OCI-LY1 (cell line): ENCODE data around the gene THAP4.

Experiments
- H2AFZ ChIP-seq: fragments of 200-600 bp; sonication (generic), shearing (Covaris generic); 2 replicates; pipeline ENCODE4 v1.6.0; 2014; ENCODE audit warnings: antibody characterized with exemption, mild to moderate bottlenecking, low read length
- H3F3A ChIP-seq: fragments of 200-600 bp; sonication (generic), shearing (Covaris generic); 2 replicates; pipeline ENCODE4 v1.6.0; 2014; ENCODE audit warnings: mild to moderate bottlenecking, antibody characterized with exemption, low read length, moderate library complexity; ENCODE audit not compliant: insufficient read depth
- H3K27ac ChIP-seq: fragments of 200-600 bp; sonication (generic); 2 replicates; pipeline ENCODE4 v1.5.1; 2014; ENCODE audit warnings: low read length, mixed run types, mild to moderate bottlenecking, low read depth; ENCODE audit not compliant: poor library complexity, severe bottlenecking
- H3K27me3 ChIP-seq: fragments of 200-600 bp; sonication (generic); 2 replicates; pipeline ENCODE4 v1.6.0; 2014; ENCODE audit warnings: antibody characterized with exemption, mild to moderate bottlenecking, low read length, moderate library complexity; ENCODE audit not compliant: insufficient read depth
- H3K36me3 ChIP-seq: fragments of 200-600 bp; sonication (generic); 2 replicates; pipeline ENCODE4 v1.6.1; 2014; ENCODE audit warnings: mild to moderate bottlenecking, antibody characterized with exemption, low read length, moderate library complexity, mixed read lengths; ENCODE audit not compliant: insufficient read depth
- H3K4me1 ChIP-seq: fragments of 200-600 bp; sonication (generic); 2 replicates; pipeline ENCODE4 v1.5.1; 2014; ENCODE audit warnings: mild to moderate bottlenecking, low read length, moderate library complexity; ENCODE audit not compliant: insufficient read depth, severe bottlenecking
- H3K4me2 ChIP-seq: fragments of 200-600 bp; sonication (generic), shearing (Covaris generic); 2 replicates; pipeline ENCODE4 v1.6.1; 2014; ENCODE audit warnings: low read length
- H3K4me3 ChIP-seq: fragments of 200-600 bp; sonication (generic); 2 replicates; pipeline ENCODE4 v1.5.1; 2014; ENCODE audit warnings: low read length, low read depth, mild to moderate bottlenecking, mixed read lengths; ENCODE audit not compliant: poor library complexity, severe bottlenecking
- H3K79me2 ChIP-seq: fragments of 200-600 bp; shearing (Covaris generic); 2 replicates; pipeline ENCODE4 v1.6.1; 2016; ENCODE audit warnings: mixed run types, low read length, mixed read lengths; ENCODE audit not compliant: insufficient read depth
- H3K9ac ChIP-seq: fragments of 200-600 bp; sonication (generic), shearing (Covaris generic); 2 replicates; pipeline ENCODE4 v1.6.1; 2014; ENCODE audit warnings: mild to moderate bottlenecking, low read length, mixed read lengths
- H3K9me2 ChIP-seq: fragments of 200-600 bp; sonication (generic), shearing (Covaris generic); 2 replicates; pipeline ENCODE4 v1.6.1; 2014; ENCODE audit warnings: low read depth, mild to moderate bottlenecking, low read length, mixed read lengths
- H3K9me3 ChIP-seq: fragments of 200-600 bp; shearing (Covaris generic); 2 replicates; pipeline ENCODE4 v1.6.1; 2014; ENCODE audit warnings: low read length, mixed read lengths
- H4K20me1 ChIP-seq: fragments of 200-600 bp; sonication (generic), shearing (Covaris generic); 2 replicates; pipeline ENCODE4 v1.6.0; 2016; ENCODE audit warnings: mild to moderate bottlenecking, low read length; ENCODE audit not compliant: insufficient read depth
- EZH2 ChIP-seq: fragments of 200-600 bp; sonication (generic), shearing (Covaris generic); IDR thresholded peaks from 2 replicates; pipeline ENCODE4 v1.8.0; 2017; ENCODE audit warnings: borderline replicate concordance, mixed run types, mild to moderate bottlenecking, antibody characterized with exemption, low read length, moderate library complexity, mixed read lengths
- TF ChIP-seq, protein P1 (sequence below): fragments of 200-600 bp; sonication (generic), shearing (Covaris generic); IDR thresholded peaks from 2 replicates; pipeline ENCODE4 v1.5.1; 2017; ENCODE audit warnings: mild to moderate bottlenecking, antibody characterized with exemption, low read length, moderate library complexity, mixed read lengths

Gene THAP4

DNA sequence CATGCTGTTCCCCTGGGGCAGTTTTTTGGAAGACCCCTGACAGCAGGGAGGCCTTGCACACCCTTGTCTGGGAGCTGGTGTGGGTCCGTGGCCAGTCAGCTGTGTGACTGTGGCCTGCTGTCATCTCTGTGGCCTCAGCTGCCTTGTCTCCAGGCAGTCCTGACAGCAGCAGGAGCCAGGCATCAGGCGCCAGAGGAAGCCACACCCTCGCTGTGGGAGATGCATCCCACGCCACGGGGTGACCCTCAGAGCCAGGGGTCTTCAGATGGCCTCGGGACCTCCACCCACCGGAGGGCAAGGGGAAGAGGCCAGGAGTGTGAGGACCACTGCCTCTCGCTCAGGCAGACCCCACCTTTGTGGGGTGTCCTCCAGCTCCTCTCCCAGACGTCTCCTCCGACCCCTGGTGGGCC is 73.4 kb downstream of the THAP4 start:
- Histone ChIP-seq H3K36me3 (no peaks in the 10 kb centered on the region), H3F3A (no peaks in the 10 kb centered on the region), H3K9me2 (no peaks in the 10 kb centered on the region), H2AFZ (no peak overlapping the region), H3K9me3 (no peaks in the 10 kb centered on the region), H3K4me1 (no peaks in the 10 kb centered on the region), H3K4me2 (no peak overlapping the region), H3K9ac (no peak overlapping the region), H4K20me1 (no peaks in the 10 kb centered on the region), H3K79me2 (no peaks in the 10 kb centered on the region), H3K4me3 (no peak overlapping the region), H3K27me3 (no peaks in the 10 kb centered on the region; the same call in 1 of the 2 replicates), H3K27ac (no peak overlapping the region)
- no peak for TF ChIP-seq EZH2
- TF ChIP-seq, protein P1, sequence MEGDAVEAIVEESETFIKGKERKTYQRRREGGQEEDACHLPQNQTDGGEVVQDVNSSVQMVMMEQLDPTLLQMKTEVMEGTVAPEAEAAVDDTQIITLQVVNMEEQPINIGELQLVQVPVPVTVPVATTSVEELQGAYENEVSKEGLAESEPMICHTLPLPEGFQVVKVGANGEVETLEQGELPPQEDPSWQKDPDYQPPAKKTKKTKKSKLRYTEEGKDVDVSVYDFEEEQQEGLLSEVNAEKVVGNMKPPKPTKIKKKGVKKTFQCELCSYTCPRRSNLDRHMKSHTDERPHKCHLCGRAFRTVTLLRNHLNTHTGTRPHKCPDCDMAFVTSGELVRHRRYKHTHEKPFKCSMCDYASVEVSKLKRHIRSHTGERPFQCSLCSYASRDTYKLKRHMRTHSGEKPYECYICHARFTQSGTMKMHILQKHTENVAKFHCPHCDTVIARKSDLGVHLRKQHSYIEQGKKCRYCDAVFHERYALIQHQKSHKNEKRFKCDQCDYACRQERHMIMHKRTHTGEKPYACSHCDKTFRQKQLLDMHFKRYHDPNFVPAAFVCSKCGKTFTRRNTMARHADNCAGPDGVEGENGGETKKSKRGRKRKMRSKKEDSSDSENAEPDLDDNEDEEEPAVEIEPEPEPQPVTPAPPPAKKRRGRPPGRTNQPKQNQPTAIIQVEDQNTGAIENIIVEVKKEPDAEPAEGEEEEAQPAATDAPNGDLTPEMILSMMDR = no peak

DNA sequence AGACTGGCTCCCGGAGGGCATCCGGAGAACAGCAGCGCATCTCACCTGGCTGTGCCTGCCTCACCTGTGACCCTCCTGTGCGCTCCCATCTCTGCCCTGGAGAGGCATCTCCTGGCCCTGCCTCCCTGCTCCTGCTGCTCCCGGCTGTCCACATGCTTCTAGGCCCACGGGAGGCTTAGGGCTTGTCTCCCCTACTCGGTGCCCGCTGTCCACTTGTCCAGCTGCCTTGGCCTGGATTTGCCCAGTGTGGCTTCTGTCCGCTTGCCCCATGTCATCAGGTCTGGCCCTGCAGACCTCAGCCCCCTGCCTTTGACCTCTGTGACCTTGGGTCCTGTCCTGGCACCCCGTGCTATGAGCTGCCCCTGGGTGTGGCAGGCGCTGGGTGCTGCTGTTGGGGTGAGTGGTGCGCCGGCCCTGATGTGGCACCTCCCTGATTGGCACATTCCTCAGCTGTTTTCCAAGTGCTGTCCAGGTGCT is 73.9 kb downstream of the THAP4 start:
- TF ChIP-seq, protein P1 = no peak
- no peak for TF ChIP-seq EZH2
- H2AFZ ChIP-seq = no peak overlapping the region
- H3F3A ChIP-seq = no peaks in the 10 kb centered on the region

DNA sequence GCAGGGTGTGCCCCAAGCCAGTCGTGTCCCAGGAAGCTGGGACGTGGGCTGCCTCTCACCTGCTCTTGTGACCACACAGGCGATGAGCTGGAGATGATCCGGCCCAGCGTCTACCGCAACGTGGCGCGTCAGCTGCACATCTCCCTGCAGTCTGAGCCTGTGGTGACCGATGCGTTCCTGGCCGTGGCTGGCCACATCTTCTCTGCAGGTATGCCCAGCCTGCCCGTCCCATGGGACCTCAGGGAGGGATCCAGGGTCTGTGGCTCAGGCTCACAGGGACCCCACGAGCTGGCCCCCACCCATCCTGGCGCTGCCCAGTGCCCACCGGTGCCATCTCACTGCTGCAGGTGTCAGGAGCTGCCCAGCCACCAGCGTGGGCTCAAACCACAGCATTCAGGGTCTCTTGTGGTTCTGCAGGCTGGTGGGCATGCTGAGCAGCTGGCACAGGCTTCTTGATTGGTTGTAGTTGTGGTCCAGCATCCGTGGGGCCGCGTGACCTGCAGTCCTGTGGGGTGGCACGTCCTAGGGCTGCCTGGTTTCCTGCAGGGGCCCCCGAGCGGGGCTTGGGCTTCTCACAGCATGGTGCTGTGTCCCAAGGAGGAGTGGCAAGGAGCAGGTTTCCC is 74.6 kb downstream of the THAP4 start:
- no peak overlapping the region for H2AFZ ChIP-seq
- no peak overlapping the region for H3K27ac ChIP-seq
- H3K9me2 ChIP-seq = no peaks in the 10 kb centered on the region
- H3K79me2 ChIP-seq = no peaks in the 10 kb centered on the region
- H4K20me1 ChIP-seq = no peaks in the 10 kb centered on the region
- H3K36me3 ChIP-seq = no peaks in the 10 kb centered on the region
- no peaks in the 10 kb centered on the region for H3K4me1 ChIP-seq
- no peak overlapping the region for H3K9ac ChIP-seq
- no peaks in the 10 kb centered on the region for H3K9me3 ChIP-seq
- TF ChIP-seq EZH2 = no peak
- TF ChIP-seq, protein P1 = no peak
- no peak overlapping the region for H3K4me3 ChIP-seq
- no peaks in the 10 kb centered on the region for H3F3A ChIP-seq
- no peak overlapping the region for H3K4me2 ChIP-seq
- no peaks in the 10 kb centered on the region; the same call in 1 of the 2 replicates for H3K27me3 ChIP-seq

More for the DNA sequence above, 73.9 kb downstream of the THAP4 start:
- no peak overlapping the region for H3K4me3 ChIP-seq
- H3K9me3 ChIP-seq = no peaks in the 10 kb centered on the region
- no peaks in the 10 kb centered on the region for H3K36me3 ChIP-seq
- no peak overlapping the region for H3K4me2 ChIP-seq
- no peaks in the 10 kb centered on the region; the same call in 1 of the 2 replicates for H3K27me3 ChIP-seq
- no peaks in the 10 kb centered on the region for H3K9me2 ChIP-seq
- H4K20me1 ChIP-seq = no peaks in the 10 kb centered on the region
- H3K9ac ChIP-seq = no peak overlapping the region
- no peaks in the 10 kb centered on the region for H3K4me1 ChIP-seq
- no peak overlapping the region for H3K27ac ChIP-seq
- no peaks in the 10 kb centered on the region for H3K79me2 ChIP-seq
